OCI-LY3 (cell line): ENCODE measurements around the gene HEATR3.

Source experiments
- EZH2phosphoT487 ChIP-seq: fragments of 200-600 bp; shearing (Covaris generic); IDR thresholded peaks from 2 replicates; pipeline ENCODE4 v1.6.1; 2018; ENCODE audit warnings: antibody characterized with exemption, mixed run types, low read depth
- TF ChIP-seq, protein P1 (sequence below): fragments of 200-600, 300-600 bp; sonication (generic); IDR thresholded peaks from 2 replicates; pipeline ENCODE4 v1.5.1; 2014; ENCODE audit warnings: antibody characterized with exemption, low read length, low read depth

DNA sequence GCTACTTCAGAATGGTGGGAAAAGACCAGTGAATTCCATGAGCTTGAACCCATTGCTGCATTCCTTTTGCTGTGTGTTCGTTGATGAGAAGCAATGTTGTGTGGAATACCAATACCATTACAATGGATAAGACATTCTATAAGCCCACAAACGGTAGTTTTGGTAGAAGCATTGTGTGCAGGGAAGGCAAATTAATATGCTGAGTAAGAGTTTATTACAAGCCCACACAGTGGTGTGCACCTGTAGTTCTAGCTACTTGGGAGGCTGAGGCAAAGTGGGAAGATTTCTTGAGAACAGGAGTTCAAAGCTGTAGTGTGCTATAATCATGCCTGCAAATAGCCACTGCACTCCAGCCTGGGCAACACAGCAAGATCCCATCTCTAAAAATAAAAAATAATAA lies 67.4 kb downstream of the HEATR3 start:
- TF ChIP-seq, protein P1, sequence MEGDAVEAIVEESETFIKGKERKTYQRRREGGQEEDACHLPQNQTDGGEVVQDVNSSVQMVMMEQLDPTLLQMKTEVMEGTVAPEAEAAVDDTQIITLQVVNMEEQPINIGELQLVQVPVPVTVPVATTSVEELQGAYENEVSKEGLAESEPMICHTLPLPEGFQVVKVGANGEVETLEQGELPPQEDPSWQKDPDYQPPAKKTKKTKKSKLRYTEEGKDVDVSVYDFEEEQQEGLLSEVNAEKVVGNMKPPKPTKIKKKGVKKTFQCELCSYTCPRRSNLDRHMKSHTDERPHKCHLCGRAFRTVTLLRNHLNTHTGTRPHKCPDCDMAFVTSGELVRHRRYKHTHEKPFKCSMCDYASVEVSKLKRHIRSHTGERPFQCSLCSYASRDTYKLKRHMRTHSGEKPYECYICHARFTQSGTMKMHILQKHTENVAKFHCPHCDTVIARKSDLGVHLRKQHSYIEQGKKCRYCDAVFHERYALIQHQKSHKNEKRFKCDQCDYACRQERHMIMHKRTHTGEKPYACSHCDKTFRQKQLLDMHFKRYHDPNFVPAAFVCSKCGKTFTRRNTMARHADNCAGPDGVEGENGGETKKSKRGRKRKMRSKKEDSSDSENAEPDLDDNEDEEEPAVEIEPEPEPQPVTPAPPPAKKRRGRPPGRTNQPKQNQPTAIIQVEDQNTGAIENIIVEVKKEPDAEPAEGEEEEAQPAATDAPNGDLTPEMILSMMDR: no peak
- TF ChIP-seq EZH2phosphoT487: no peak
